ENCODE data around the gene RLN2.

The RLN2 gene

GRCh38 chr9:5265939-5266338, 38.6 kb downstream of the RLN2 start:
- no peak for DNase-seq

- no peak for DNase-seq
Observed at GRCh38 chr9:5264219-5264595, 40.3 kb downstream of the RLN2 start.

GRCh38 chr9:5263351-5264218, 40.9 kb downstream of the RLN2 start:
- DNase-seq: no peak
